Measurements from ENCODE around the gene MUC4.

GRCh38 chr3:195744437-195744836, 67.3 kb downstream of the MUC4 start:
- TF ChIP-seq POLR2AphosphoS5 (IDR thresholded peaks at IDR 0.05) = no peak
- TF ChIP-seq CTCF (IDR thresholded peaks at IDR 0.05) = no peak
- TF ChIP-seq EP300 (IDR thresholded peaks at IDR 0.05) = no peak

Data from upper lobe of left lung (tissue), 4 donors.